Transverse colon (tissue), 4 donors: ENCODE results near the gene KIF25.

Source experiments
- CTCF ChIP-seq, 5 experiments: fragments of 200-600 bp in 3 of 5; fragments of 450-650 bp in 2 of 5; sonication (generic) in 3 of 5; IDR thresholded peaks; 1 replicate in 2 of 5; 2 replicates in 3 of 5; pipeline ENCODE4 v1.5.1; 2016 to 2017; ENCODE audit warnings: antibody characterized with exemption in 5 of 5, inconsistent platforms in 3 of 5, mild to moderate bottlenecking in 2 of 5, moderate library complexity in 1 of 5
- POLR2A ChIP-seq: fragments of 450-650 bp; IDR thresholded peaks from one replicate; pipeline ENCODE4 v1.6.1; 2016; ENCODE audit warnings: antibody characterized with exemption, mild to moderate bottlenecking, moderate library complexity
- POLR2AphosphoS5 ChIP-seq, 3 donors: sonication (generic); formaldehyde crosslinking; IDR thresholded peaks; one replicate each; pipeline ENCODE4 v1.6.1; 2016; ENCODE audit warnings: antibody characterized with exemption in 3 of 3

GRCh38 chr6:167979436-167980139 lies 17.9 kb upstream of the KIF25 start:
- TF ChIP-seq POLR2A (no peak), CTCF (IDR thresholded peaks at IDR 0.05) (no peak), POLR2AphosphoS5 (IDR thresholded peaks at IDR 0.05) (no peak)
